ENCODE results near the gene COL4A6.

- TF ChIP-seq CTCF (IDR thresholded peaks at IDR 0.05) (no peak), POLR2A (IDR thresholded peaks at IDR 0.05) (no peak), EP300 (IDR thresholded peaks at IDR 0.05) (no peak)
Measured at GRCh38 chrX:108447303-108447702, 9.1 kb upstream of the COL4A6 start.
